Adrenal gland (tissue), 5 donors: ENCODE measurements around the gene CST2.

ENCODE experiments used
- CTCF ChIP-seq, 6 experiments: fragments of 450-650 bp in 4 of 6; fragments of 200-600 bp in 2 of 6; sonication (generic) in 1 of 6; IDR thresholded peaks; 1 replicate in 5 of 6; 2 replicates in 1 of 6; pipeline versions ENCODE4 v1.5.1 to v1.8.0; 2016 to 2021; ENCODE audit warnings: antibody characterized with exemption in 6 of 6, mild to moderate bottlenecking in 2 of 6, moderate library complexity in 1 of 6
- POLR2A ChIP-seq, 2 donors: fragments of 450-650 bp; IDR thresholded peaks; one replicate each; pipeline ENCODE4 v1.6.1; 2017; ENCODE audit warnings: antibody characterized with exemption in 2 of 2, mild to moderate bottlenecking in 2 of 2, moderate library complexity in 1 of 2
- donor health status: DM: no; HTN: no; CAD: no.

- TF ChIP-seq CTCF (IDR thresholded peaks at IDR 0.05) = no peak
- no peak for TF ChIP-seq POLR2A (IDR thresholded peaks at IDR 0.05)
Observed at GRCh38 chr20:23774081-23774480, 52.4 kb downstream of the CST2 start.
